MM.1S (cell line): ENCODE data around the gene ATP6V1G2.

Experiments
- DNase-seq: peaks from one replicate; pipeline ENCODE4 v3.0.0-alpha.2; 2015
- H2AFZ ChIP-seq: fragments of 300-600 bp; sonication (generic); 2 replicates; pipeline ENCODE4 v1.6.0; 2016; ENCODE audit warnings: antibody characterized with exemption, low read length
- H3F3A ChIP-seq: fragments of 300-600 bp; sonication (generic); 2 replicates; pipeline ENCODE4 v1.6.1; 2016; ENCODE audit warnings: mild to moderate bottlenecking, antibody characterized with exemption, low read length, moderate library complexity, mixed read lengths; ENCODE audit not compliant: insufficient read depth
- H3K27ac ChIP-seq: fragments of 300-600 bp; sonication (generic); 2 replicates; pipeline ENCODE4 v1.5.1; 2016; ENCODE audit warnings: mild to moderate bottlenecking, low read length
- H3K27me3 ChIP-seq: fragments of 300-600 bp; sonication (generic); replicated peaks from 2 replicates; pipeline ENCODE4 v1.6.0; 2016; ENCODE audit warnings: low read length; ENCODE audit not compliant: insufficient read depth
- H3K36me3 ChIP-seq: fragments of 300-600 bp; sonication (generic); replicated peaks from 2 replicates; pipeline ENCODE4 v1.6.1; 2016; ENCODE audit warnings: mild to moderate bottlenecking, low read length, mixed read lengths; ENCODE audit not compliant: insufficient read depth
- H3K4me1 ChIP-seq: fragments of 300-600 bp; sonication (generic); 2 replicates; pipeline ENCODE4 v1.6.1; 2016; ENCODE audit warnings: low read length, mixed read lengths
- H3K4me2 ChIP-seq: fragments of 300-600 bp; sonication (generic); 2 replicates; pipeline ENCODE4 v1.6.0; 2016; ENCODE audit warnings: low read depth, low read length
- H3K4me3 ChIP-seq: fragments of 300-600 bp; sonication (generic); 2 replicates; pipeline ENCODE4 v1.5.1; 2016; ENCODE audit warnings: low read length, mixed read lengths
- H3K79me2 ChIP-seq: fragments of 300-600 bp; sonication (generic); 2 replicates; pipeline ENCODE4 v1.6.1; 2016; ENCODE audit warnings: mixed run types, low read length, mixed read lengths
- H3K9ac ChIP-seq: fragments of 300-600 bp; sonication (generic); 2 replicates; pipeline ENCODE4 v1.6.1; 2016; ENCODE audit warnings: low read length, mixed read lengths
- H3K9me2 ChIP-seq: fragments of 300-600 bp; sonication (generic); replicated peaks from 2 replicates; pipeline ENCODE4 v1.6.1; 2016; ENCODE audit warnings: mild to moderate bottlenecking, low read length, mixed read lengths; ENCODE audit not compliant: insufficient read depth
- H3K9me3 ChIP-seq: fragments of 300-600 bp; sonication (generic); replicated peaks from 2 replicates; pipeline ENCODE4 v1.6.1; 2016; ENCODE audit warnings: mild to moderate bottlenecking, low read length, mixed read lengths; ENCODE audit not compliant: insufficient read depth
- H4K20me1 ChIP-seq: fragments of 300-600 bp; sonication (generic); 2 replicates; pipeline ENCODE4 v1.6.1; 2016; ENCODE audit warnings: mild to moderate bottlenecking, low read length, moderate library complexity, mixed read lengths; ENCODE audit not compliant: insufficient read depth
- CTCF ChIP-seq: fragments of 300-600 bp; sonication (generic); IDR thresholded peaks from 2 replicates; pipeline ENCODE4 v1.5.1; 2016; ENCODE audit warnings: antibody characterized with exemption, low read length, mixed read lengths
- EZH2 ChIP-seq: fragments of 300-600 bp; sonication (generic); optimal IDR thresholded peaks from 2 replicates; pipeline ENCODE3; 2017; ENCODE audit warnings: low read depth, mild to moderate bottlenecking, antibody characterized with exemption, low read length, mixed read lengths
- EZH2phosphoT487 ChIP-seq: fragments of 300-600 bp; sonication (generic); IDR thresholded peaks from 2 replicates; pipeline ENCODE4 v1.6.1; 2018; ENCODE audit warnings: antibody characterized with exemption, low read length

ATP6V1G2 gene

GRCh38 chr6:31531162-31531561 is 15.2 kb downstream of the ATP6V1G2 start:
- peaks cover 23% of the 10 kb centered on the region for H3F3A ChIP-seq

GRCh38 chr6:31530659-31531058 is 15.7 kb downstream of the ATP6V1G2 start:
- TF ChIP-seq EZH2phosphoT487: no peak
- no peak for TF ChIP-seq EZH2
- TF ChIP-seq CTCF: no peak
- H3K4me1 ChIP-seq: no peaks in the 10 kb centered on the region

More at GRCh38 chr6:31531162-31531561, 15.2 kb downstream of the ATP6V1G2 start:
- Histone ChIP-seq H3K4me2 (no peak overlapping the region), H2AFZ (no peak overlapping the region), H4K20me1 (peaks cover 8% of the 10 kb centered on the region), H3K9me2 (no peaks in the 10 kb centered on the region), H3K27ac (no peak overlapping the region), H3K4me3 (no peak overlapping the region), H3K36me3 (peaks cover 7% of the 10 kb centered on the region), H3K4me1 (no peaks in the 10 kb centered on the region), H3K9me3 (no peaks in the 10 kb centered on the region), H3K79me2 (peaks cover 24% of the 10 kb centered on the region), H3K27me3 (no peaks in the 10 kb centered on the region), H3K9ac (no peak overlapping the region)
- no peak for TF ChIP-seq EZH2
- TF ChIP-seq CTCF: no peak
- TF ChIP-seq EZH2phosphoT487: no peak
- no peak for DNase-seq

GRCh38 chr6:31529329-31530150 is 16.9 kb downstream of the ATP6V1G2 start:
- no peaks in the 10 kb centered on the region for H3K4me1 ChIP-seq

More at GRCh38 chr6:31530659-31531058, 15.7 kb downstream of the ATP6V1G2 start:
- H3K9me2 ChIP-seq: no peaks in the 10 kb centered on the region
- no peak overlapping the region for H3K27ac ChIP-seq
- peaks cover 7% of the 10 kb centered on the region for H3K36me3 ChIP-seq
- no peak overlapping the region for H3K4me2 ChIP-seq
- H3K4me3 ChIP-seq: no peak overlapping the region
- no peaks in the 10 kb centered on the region for H3K27me3 ChIP-seq
- DNase-seq: no peak
- no peaks in the 10 kb centered on the region for H3K9me3 ChIP-seq
- peaks cover 19% of the 10 kb centered on the region for H3K79me2 ChIP-seq
- no peak overlapping the region for H3K9ac ChIP-seq
- H3F3A ChIP-seq: peaks cover 23% of the 10 kb centered on the region
- H4K20me1 ChIP-seq: peaks cover 3% of the 10 kb centered on the region
- H2AFZ ChIP-seq: no peak overlapping the region

More at GRCh38 chr6:31529329-31530150, 16.9 kb downstream of the ATP6V1G2 start:
- Histone ChIP-seq H3K4me3 (no peak overlapping the region), H3K27me3 (no peaks in the 10 kb centered on the region), H3F3A (peaks cover 21% of the 10 kb centered on the region), H3K9ac (no peak overlapping the region), H2AFZ (no peak overlapping the region), H3K9me3 (no peaks in the 10 kb centered on the region), H3K9me2 (no peaks in the 10 kb centered on the region), H4K20me1 (no peaks in the 10 kb centered on the region), H3K36me3 (peaks cover under 1% of the 10 kb centered on the region), H3K79me2 (peaks cover 8% of the 10 kb centered on the region), H3K27ac (no peak overlapping the region), H3K4me2 (no peak overlapping the region)
- no peak for DNase-seq
- TF ChIP-seq EZH2phosphoT487 (no peak), CTCF (no peak), EZH2 (no peak)
